HG03575 (cell line): ENCODE data around the gene TMPRSS13.
"Not testable (repeated sequence)": the region's sequence is repeated elsewhere in the genome, so short reads cannot be mapped to it uniquely, and the experiment has no call there.

ENCODE experiments used
- ATAC-seq: cut with Tn5 transposase; IDR thresholded peaks from one replicate; pipeline ENCODE4 v1.9.1; 2021; ENCODE audit not compliant: unreplicated experiment, insufficient number of reproducible peaks, low FRiP score; ENCODE audit errors: extremely low read depth

The TMPRSS13 gene

DNA sequence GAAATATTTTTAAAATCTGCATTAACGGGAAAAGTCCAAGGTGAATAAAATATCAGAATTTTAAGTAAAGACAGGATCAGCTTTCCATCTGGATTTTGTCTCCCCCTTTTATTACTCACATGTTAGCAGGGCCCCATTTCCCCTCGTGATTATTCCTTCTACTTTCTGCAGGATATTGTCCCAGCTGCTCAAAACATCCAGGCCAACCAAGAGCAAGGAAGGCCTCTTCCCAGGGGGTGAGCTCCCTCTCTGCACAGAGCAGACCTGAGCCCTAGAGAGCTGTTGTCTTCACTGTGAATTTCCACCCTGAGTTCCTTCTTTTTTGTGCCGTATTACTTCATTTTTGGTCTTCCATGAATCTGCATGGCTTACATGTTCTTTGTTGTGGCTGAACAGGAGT is 3.7 kb upstream of the TMPRSS13 start:
- ATAC-seq: no peak

DNA sequence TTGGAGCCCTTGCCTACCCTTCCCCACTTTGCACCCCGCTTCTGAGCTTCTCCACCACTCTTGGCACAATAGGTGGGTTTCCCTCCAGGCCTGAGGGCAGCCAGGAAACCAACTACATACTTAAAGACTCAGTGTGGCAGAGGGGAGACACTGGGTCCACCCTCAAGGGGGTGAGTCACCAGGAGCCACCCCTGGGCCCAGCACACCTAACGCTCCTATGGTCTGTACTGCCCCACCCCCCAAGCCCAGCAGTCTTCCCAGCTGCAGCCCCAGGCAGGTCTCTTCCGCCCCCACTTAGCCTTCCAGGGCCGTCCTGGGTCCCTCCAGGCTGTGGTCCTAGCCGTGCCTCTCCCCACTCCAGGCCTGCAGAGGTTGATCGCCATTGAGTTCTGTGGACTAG is 3.2 kb upstream of the TMPRSS13 start:
- ATAC-seq: no peak

DNA sequence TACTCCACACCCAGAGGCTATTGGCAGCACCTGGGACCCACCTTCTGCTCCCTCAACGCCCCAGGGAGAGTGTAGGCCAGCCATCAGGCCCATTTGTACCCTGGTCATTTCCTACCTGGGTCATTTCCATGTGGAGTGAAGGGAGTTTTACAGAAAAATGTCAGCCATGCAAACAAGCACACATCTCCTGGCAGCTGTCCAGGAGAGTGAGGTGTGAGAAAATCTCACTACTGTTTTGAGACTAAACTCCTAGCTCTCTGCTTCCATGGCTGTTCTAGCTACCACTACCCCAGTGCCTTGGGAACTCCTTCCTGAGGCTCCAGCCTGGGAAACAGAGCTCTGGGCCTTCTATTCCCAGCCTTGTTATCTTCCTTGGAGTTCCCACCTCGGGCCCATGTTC is 2.8 kb upstream of the TMPRSS13 start:
- no peak for ATAC-seq

DNA sequence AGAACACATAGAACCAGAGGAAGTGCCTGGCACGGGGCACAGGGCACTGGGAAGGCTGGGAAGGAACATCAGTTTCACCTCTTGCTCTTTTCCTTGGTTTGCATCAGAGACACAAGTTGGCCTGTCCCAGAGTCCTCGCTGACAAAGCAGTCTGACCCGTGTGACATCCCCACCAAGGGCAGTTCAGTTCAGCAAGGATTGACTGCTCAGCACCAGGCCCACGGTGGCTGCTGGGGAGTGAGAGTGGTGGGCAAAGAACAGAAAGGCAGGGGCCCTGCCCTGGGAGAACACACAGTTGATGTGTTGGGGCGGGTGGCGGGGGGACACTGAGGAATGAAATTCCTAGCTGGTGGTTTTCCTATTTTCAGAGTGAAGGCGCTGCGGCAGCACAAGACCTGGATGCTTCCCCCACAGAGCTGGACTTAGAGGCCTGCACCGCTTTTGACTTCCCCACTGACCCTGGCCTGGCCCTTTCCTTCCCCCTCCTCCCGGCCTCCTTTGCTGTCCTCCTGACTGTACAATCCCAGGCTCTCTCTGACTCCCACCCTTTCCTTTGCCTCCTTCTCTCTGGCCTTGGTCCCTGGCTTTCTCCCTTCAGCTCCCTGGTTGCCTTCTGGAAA is 2.2 kb upstream of the TMPRSS13 start:
- no peak for ATAC-seq

DNA sequence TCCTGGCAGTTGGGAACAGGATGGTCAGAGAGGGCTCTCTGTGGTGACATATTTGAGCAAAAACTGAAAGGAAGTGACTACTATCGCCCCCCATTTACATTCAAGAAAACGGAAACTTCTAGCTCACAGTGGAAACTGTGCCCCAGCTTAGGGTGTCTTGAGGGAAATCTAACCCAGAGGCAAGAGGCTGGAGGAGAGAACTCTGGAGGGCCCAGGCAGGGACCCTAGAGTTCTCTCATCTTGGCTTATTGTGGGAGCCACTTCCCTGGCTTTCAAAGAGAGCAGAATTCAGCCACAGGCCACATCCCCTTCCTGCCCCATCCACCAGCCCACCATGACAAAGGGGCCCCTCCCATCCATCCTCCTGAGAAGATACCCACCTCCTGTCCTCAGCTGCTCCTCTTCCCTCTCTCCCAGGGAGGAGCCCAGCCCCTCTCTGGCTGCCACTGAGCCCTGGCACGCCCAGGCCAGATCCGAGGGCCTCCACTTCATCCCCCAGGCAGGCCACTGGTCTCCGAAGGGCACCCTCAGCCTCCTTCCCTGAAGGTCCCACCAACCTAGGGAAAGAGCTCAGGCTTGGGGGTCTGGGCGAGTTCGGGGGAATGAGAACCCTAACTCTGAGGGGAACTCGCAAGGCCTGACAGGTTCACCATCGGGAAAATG is 1.6 kb upstream of the TMPRSS13 start:
- ATAC-seq: no peak

DNA sequence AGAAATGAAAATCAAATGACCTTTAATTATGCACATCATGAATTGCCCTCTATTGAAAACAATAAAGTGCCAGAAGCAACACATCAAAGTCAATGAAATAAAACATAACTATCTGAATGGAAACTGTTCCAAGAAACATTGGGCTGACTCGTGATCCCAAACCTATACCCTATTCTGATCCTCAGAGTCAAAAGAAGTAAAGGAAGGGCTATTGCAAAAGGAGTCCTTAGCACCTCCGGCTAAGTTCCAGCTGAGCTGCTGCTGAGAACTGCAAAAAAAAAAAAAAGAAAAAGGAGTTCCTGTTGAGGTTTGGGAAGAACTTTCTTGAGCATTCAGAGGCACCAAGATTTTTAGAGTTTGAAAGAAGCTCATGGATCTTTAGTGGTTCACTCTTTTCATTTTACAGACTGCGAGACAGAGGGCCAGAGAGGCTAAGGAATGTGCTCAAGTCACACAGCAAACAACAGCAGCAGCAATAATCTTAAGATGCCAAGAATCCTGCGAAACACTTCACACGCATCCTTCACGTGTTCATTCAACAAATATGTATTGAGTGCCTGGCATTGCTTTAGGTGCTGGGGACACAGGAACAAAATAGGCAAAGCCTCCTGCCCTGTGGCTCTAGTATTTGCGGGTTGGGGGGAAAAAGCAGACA is 841 bp upstream of the TMPRSS13 start:
- no peak for ATAC-seq

DNA sequence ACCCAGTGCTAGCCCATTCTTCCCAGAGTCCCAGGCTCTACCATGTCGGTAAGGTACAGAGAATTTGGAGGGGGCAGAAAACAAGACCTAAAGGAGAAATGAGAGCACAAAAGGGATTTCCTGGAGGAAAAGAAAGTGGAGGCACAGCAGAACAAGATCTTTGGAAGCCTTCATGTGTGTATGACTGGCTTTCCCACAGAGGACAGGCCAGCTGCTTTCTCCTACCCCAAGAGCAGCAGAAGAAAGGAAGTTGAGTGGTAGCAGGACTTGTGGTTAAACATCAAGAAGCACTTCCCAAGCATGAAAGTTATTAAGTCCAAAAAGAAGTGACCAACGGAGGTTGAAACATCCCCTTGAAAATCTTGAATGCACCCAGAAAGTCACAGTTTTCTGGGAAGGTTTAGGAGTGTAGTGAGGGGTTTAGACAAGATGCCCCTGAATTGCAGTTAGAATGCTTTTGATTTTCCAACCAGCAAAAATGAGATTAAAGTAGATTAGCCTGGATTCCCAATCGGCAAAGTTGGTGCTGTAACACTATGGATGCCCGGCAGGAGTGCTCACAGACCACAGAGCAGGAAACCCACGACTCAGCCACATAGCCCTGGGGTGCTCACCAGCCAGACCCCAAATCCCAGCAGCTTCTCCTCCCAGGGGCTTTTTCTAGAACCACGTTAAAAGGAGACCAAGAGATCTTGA is 608 bp downstream of the TMPRSS13 start:
- ATAC-seq: no peak

DNA sequence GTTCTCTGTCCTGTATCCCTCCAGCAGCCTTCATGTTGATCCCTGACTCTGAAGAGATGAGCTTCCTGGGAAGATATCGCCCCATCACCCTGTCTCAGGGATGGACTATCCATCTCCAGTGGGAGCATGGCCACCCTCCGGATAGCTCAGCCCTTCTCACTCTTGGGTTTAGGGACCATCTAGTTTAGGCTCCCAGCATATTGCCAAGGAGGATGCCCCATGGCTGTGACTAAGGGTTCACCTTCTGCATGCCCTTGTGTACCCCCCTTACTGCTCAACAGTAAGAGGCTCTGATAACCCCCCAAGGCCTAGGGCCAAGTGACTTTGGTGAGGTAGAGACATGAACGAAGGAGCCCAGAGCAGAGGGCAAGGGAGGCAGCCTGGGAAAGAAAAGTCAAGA is 1.3 kb downstream of the TMPRSS13 start:
- ATAC-seq: no peak

DNA sequence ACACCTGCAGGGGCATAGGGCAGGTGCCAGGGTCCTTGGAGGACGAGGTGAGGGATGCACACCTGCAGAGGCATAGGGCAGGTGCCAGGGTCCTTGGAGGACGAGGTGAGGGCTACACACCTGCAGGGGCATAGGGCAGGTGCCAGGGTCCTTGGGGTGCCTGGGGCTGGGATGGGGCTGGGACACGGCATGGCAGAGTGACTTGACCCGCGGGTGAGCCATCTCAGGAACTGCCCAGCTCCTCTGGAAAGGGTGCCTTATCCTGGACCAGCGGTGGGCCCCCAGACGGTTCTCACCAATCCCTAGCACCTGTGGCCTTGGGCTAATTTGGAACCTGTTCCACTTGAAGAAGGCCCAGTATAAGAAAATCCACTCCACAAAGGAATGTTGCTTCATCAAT is 3.0 kb downstream of the TMPRSS13 start:
- ATAC-seq: not testable (repeated sequence)

DNA sequence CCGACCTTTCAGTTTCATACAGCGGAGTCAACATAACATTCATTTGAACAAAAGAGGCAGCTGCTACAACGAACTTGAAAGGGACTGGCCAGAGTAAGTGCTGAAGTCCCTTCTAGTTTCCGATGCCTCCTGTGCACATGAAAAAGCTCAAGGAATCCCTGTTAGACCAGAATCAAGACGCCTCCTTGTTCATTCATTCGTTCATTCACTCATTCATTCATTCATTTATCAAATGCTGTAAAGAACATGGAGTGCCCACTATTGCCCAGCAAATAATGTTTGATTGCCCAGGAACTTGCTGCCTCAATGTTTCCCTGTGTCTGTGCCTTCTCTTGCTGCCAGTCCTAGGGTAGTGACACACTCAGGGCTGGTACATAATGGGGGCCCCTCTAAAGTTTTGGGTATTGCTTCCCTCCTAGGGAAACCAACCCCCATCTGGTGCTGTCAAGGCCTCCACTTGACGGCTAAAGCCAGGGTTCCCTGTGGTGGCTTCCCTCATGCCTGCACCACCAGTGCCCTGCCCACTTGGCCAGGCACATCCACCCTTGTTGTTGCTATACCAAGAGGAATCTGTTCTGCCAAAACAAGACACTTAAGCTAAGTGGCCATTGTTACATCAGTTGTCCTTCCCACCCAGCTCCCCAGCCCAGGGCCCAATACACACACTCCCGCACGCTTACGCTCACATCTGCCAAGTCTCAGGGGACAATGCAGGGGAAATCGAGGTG is 3.8 kb downstream of the TMPRSS13 start:
- ATAC-seq: no peak

DNA sequence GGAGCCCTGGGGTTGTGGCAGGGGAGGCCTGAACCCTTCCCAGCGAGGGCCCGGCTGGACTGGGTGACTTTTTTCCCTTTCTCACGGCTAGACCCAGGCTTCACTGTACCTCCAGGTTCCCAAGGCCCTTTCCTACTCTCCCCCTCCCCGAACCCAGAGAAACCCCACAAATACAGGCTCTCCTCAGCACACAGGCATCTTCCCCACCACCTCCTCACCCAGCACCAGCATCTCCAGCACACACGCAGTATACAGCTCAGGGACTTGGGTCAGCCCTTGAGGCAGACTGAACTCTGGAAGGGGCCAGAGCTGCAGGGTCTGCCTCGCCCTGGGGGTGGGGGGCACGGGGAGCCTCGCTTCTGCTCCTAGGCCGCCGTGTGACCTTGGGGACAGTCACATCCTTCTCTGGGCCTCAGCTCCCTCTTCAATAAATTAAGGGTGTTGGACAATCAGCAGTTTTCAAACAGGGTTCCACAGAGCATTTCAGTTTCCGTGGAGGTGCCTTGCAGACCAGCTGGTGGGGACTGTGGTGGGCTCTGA is 4.5 kb downstream of the TMPRSS13 start:
- ATAC-seq: no peak

DNA sequence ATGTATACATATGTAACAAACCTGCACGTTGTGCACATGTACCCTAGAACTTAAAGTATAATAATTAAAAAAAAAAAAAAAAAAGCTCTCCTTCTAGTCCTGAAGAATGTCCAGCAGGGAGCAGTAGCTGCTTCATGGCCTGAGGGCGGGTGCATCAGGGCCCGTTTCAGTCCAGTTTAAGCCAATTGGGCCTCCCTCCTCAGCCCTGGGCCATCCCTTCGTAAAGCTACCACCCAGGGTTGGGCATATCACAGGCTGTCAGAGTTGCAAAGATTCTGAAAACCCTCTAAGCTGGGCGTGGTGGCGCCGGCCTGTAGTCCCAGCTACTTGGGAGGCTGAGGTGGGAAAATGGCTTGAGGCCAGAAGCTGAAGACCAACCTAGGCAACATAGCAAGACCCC is 5.4 kb downstream of the TMPRSS13 start:
- no peak for ATAC-seq

DNA sequence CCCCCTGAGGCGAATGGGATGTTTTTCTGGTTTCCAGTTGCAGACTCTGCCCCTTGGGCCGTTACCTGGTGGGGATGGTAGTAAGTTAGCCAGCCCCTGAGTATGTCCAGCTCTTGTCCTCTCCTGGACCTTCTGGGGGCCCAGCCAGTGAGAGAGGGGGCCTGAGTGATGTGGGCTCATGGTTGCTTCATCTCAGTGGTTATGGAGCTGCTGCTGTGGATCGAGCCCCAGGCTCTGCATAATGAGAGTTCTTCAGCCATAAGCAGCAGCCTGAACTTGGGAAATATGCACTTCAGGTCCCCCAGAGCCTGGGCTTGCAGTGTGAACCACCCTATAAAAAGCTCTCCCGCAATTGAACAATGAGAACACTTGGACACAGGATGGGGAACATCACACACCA is 5.9 kb downstream of the TMPRSS13 start:
- ATAC-seq: no peak

DNA sequence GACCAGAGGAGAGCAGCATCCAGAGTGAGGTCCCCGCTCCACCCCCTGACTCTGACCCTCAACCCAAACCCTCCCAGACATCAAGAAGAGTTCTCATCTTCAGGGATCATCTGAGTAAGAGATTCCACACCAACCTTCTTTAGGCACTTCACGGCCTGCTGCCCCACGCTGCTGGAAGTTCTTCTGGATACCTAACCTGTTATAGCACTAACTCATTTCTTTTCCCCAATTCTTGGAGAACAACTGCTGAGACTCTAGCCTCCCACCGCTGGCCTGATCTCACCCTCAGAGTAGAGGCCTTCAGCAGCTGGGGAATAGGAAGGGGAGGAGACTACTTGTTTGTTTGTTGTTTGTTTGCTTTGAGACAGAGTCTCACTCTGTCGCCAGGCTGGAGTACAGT is 7.3 kb downstream of the TMPRSS13 start:
- ATAC-seq: no peak

DNA sequence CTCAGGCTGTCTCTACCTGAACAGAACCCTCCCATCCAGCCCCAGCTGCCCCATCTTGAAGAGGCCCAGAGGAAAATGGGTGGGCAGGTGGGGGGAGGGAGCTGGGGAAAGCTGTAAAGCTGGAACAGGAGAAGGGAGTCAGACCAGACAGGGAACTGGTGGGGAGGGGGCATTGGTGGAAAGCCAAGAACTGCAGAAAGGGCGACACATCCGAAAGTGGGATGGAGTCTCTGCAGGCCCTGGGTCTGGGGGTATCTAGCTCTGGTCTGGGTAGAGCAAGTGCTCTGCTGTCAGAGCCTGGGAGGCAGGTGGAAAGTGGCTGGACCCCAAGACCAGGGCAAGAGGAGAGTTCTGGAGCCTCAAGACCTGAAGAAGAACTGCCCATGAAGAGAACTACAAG is 7.7 kb downstream of the TMPRSS13 start:
- ATAC-seq: no peak

DNA sequence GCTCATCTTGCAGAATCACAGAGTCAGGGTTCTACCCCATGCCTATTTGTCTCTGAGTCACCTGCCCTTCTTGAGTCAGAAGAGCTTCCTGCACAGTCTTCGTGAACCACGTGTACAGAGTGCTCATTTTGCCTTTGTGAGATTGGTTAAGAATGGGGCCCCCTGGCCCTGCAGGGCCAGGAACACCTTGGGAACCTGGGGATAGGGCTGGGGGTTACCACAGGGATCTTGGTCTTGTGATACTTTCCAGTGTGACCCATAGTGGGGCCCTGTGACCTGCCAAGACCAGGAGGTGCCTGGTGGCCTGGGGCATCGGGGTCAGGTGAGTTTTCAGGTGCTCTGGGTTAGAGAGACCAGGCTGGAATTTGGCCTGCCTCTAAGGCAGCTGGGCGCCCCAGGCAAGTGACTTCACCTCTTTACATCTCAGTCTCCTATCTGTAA is 9.4 kb downstream of the TMPRSS13 start:
- ATAC-seq: no peak

DNA sequence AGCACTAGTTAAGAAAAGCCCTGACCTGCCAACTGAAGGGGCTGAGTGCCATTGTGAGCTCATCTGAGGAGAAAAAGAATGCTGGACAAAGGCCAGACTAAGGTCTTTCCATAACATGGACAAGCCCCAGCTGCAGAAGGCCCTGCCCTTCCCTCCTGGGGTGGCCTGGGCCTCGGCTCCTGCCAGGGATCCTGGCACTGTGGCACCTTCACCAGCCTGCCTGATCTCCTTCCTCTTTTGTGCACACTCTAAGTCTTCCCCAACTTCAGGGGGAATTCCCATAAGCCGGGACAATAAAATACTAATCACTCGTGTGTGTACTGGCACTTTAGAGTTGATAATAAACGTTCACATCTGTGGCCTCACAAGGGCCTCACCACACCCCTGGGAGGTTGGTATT is 9.9 kb downstream of the TMPRSS13 start:
- no peak for ATAC-seq

DNA sequence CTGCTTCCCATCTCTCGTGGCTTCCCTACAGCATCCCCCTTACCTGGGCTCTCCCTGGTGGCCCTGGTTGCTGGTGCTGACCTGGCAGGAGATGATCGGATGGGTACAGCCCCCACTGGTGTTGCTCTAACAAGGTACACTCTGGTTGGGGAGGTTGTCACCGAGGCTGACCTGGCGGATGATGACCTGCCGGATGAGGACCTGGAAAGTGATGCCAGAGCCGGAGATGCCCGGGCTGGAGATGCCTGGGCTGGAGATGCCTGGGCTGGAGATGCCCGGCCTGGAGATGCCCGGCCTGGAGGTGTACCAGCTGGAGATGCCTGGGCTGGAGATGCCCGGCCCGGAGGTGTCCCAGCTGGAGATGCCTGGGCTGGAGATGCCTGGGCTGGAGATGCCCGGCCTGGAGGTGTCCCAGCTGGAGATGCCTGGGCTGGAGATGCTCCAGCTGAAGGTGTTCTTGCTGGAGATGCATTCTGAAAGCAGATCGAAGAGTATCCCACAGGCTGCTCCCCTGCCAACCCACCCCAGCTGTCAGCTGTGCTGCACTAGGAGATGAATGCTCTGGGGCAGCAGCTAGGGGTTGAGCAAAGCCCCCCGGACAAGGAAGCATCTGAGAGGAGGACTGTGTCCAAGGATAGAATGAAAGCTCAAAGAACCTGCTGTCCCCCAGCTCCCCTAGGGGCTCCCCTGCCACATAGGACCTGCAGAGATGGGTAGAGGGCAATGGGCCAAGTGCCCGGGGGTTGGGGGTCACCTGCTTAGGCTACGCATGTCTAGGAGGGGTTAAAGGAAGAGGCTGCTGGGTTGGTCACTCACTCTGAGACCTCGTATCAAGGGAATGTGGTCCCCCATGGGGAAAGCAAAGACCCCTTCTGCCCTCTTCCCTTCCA is 10.6 kb downstream of the TMPRSS13 start:
- no peak for ATAC-seq
